Spleen (tissue), 11 donors: ENCODE data around the gene JRKL. TPM values are rescaled to one million over a fixed set of nuclear protein-coding genes. Genes with fewer than 3 reads are reported as not detected.
"Not testable (repeated sequence)": the region's sequence is repeated elsewhere in the genome, so short reads cannot be mapped to it uniquely, and the experiment has no call there.

Experiments used
- DNase-seq: peaks from one replicate; pipeline ENCODE4 v3.0.0-alpha.2; 2020
- H3K27ac ChIP-seq, 8 donors: fragments of 200-600 bp; sonication (generic) in 7 of 8; 1 replicate in 4 of 8; 2 replicates in 4 of 8; pipeline versions ENCODE4 v1.5.0 to v1.8.0; 2016 to 2021; ENCODE audit warnings: inconsistent platforms in 4 of 8, mild to moderate bottlenecking in 4 of 8, moderate library complexity in 1 of 8
- H3K27me3 ChIP-seq, 7 donors: fragments of 200-600 bp; sonication (generic) in 6 of 7; replicated peaks in 1 of 7; 1 replicate in 4 of 7; 2 replicates in 3 of 7; pipeline versions ENCODE4 v1.5.0 to v1.8.0; 2016 to 2021; ENCODE audit warnings: inconsistent platforms in 3 of 7, mild to moderate bottlenecking in 1 of 7
- H3K36me3 ChIP-seq, 6 donors: fragments of 200-600 bp; sonication (generic) in 5 of 6; 1 replicate in 4 of 6; 2 replicates in 2 of 6; pipeline versions ENCODE4 v1.5.0 to v1.8.0; 2016 to 2021; ENCODE audit warnings: inconsistent platforms in 2 of 6
- H3K4me1 ChIP-seq, 6 donors: fragments of 200-600 bp; sonication (generic) in 5 of 6; 1 replicate in 3 of 6; 2 replicates in 3 of 6; pipeline versions ENCODE4 v1.5.0 to v1.8.0; 2016 to 2021; ENCODE audit warnings: inconsistent platforms in 3 of 6
- H3K4me3 ChIP-seq, 8 donors: fragments of 200-600 bp; sonication (generic) in 7 of 8; 1 replicate in 4 of 8; 2 replicates in 4 of 8; pipeline versions ENCODE4 v1.5.0 to v1.8.0; 2016 to 2021; ENCODE audit warnings: inconsistent platforms in 4 of 8, mild to moderate bottlenecking in 4 of 8, moderate library complexity in 2 of 8
- H3K9me3 ChIP-seq, 8 donors: fragments of 200-600 bp; sonication (generic) in 7 of 8; 1 replicate in 4 of 8; 2 replicates in 4 of 8; pipeline versions ENCODE4 v1.5.0 to v1.8.0; 2016 to 2021; ENCODE audit warnings: inconsistent platforms in 4 of 8
- POLR2A ChIP-seq, 3 donors: fragments of 450-650 bp; IDR thresholded peaks; one replicate each; pipeline ENCODE4 v1.5.1; 2017; ENCODE audit warnings: antibody characterized with exemption in 3 of 3, mild to moderate bottlenecking in 1 of 3
- POLR2AphosphoS5 ChIP-seq, 3 donors: sonication (generic); formaldehyde crosslinking; IDR thresholded peaks; one replicate each; pipeline ENCODE4 v1.5.1; 2017; ENCODE audit warnings: antibody characterized with exemption in 3 of 3
- WGBS, 5 donors: extraction: QIAGEN DNeasy Blood & Tissue Kit in 3 of 5; methylation state at CpG; one replicate each; pipeline versions ENCODE4 v1.1.5 to v1.1.7; 2013 to 2018; 5-methylcytosine and 5-hydroxymethylcytosine counted together
- intact Hi-C: fragments of 100-400 bp; cut with DNase I; formaldehyde crosslinking; loops from one replicate; pipeline ENCODE4 v1.15.0; 2023; ENCODE audit warnings: low total_unique reads
- polyA plus RNA-seq, 3 donors: library from polyadenylated mRNA; stranded (reverse); fragments of 200-250 nt; gene quantifications; one replicate each; pipeline ENCODE4 v1.2.1, GENCODE V29; 2013
- total RNA-seq, 7 donors: library from RNA; depleted of rRNA in 3 of 7; stranded (reverse); fragments of >200 nt in 3 of 7; fragmentation: NEBNext Ultra II Directional in 4 of 7; extraction: Animal tissue kit (Norgen Biotek cat#: 25700) in 4 of 7; gene quantifications; one replicate each; pipeline versions ENCODE4 v1.1.0 to v1.2.1, GENCODE V29; 2016 to 2021
- TF ChIP-seq, protein P1 (sequence below), 11 experiments: fragments of 200-600 bp in 7 of 11; fragments of 450-650 bp in 4 of 11; sonication (generic) in 4 of 11; IDR thresholded peaks in 8 of 11; conservative IDR thresholded peaks in 3 of 11; 1 replicate in 7 of 11; 2 replicates in 4 of 11; pipeline versions ENCODE4 v1.4.0 to v1.8.0; 2016 to 2021; ENCODE audit warnings: antibody characterized with exemption in 11 of 11, inconsistent platforms in 4 of 11, mild to moderate bottlenecking in 1 of 11
- donor health status: healthy with polysubstance abuse.
- donor health status: DM: no; HTN: no; CAD: no; lungs with moderate emphysema.
- donor health status: DM: no; HTN: no; CAD: no.
- donor health status: Bipolar disorder and iron deficiency.
- donor health status: healthy.
- donor health status: DM: no; HTN: no; CAD: no.
- donor health status: DM: yes; HTN: yes; CAD: no.

The JRKL gene
- total and polyA plus RNA-seq, 10 donors, result 4.3 to 11.5 (median 8.1) TPM

DNA sequence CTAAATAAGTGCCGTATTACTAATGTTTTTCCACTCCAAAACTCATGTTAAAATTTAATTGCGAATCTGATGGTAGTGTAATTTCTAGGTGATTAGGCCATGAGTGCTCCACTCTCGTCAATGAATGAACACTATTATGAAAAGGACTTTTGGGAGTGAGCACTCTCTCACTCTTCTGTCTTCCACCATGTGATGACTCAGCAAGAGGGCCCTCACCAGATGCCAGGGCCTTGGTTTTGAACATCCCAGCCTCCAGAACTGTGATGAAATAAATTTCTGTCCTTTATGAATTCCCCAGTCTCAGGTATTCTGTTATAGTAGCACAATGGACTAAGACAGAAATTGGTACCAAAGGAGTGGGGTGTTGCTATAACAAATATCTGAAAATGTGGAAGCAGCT is 8.1 kb downstream of the JRKL start:
- H3K36me3 ChIP-seq, result no peaks in the 10 kb centered on the region
- no peak overlapping the region for H3K4me3 ChIP-seq
- no peak for DNase-seq
- no peaks in the 10 kb centered on the region for H3K27me3 ChIP-seq
- TF ChIP-seq POLR2A (IDR thresholded peaks at IDR 0.05) (no peak), POLR2AphosphoS5 (IDR thresholded peaks at IDR 0.05) (no peak)
- TF ChIP-seq, protein P1, sequence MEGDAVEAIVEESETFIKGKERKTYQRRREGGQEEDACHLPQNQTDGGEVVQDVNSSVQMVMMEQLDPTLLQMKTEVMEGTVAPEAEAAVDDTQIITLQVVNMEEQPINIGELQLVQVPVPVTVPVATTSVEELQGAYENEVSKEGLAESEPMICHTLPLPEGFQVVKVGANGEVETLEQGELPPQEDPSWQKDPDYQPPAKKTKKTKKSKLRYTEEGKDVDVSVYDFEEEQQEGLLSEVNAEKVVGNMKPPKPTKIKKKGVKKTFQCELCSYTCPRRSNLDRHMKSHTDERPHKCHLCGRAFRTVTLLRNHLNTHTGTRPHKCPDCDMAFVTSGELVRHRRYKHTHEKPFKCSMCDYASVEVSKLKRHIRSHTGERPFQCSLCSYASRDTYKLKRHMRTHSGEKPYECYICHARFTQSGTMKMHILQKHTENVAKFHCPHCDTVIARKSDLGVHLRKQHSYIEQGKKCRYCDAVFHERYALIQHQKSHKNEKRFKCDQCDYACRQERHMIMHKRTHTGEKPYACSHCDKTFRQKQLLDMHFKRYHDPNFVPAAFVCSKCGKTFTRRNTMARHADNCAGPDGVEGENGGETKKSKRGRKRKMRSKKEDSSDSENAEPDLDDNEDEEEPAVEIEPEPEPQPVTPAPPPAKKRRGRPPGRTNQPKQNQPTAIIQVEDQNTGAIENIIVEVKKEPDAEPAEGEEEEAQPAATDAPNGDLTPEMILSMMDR (IDR thresholded peaks at IDR 0.05 in 8 of 11, conservative IDR thresholded peaks at IDR 0.05 in 3 of 11), result no peak
- H3K4me1 ChIP-seq, result peaks cover 0 to 12% (median 2%) of the 10 kb centered on the region in 6 donors
- H3K9me3 ChIP-seq, result peaks cover 0 to 3% (median 0%) of the 10 kb centered on the region in 8 donors
- intact Hi-C loops, result no loop called here
- 88 to 96% (median 93%) methylated on average over 3 of the region's 3 CpGs for WGBS, 5 donors
- H3K27ac ChIP-seq, result no peak overlapping the region

DNA sequence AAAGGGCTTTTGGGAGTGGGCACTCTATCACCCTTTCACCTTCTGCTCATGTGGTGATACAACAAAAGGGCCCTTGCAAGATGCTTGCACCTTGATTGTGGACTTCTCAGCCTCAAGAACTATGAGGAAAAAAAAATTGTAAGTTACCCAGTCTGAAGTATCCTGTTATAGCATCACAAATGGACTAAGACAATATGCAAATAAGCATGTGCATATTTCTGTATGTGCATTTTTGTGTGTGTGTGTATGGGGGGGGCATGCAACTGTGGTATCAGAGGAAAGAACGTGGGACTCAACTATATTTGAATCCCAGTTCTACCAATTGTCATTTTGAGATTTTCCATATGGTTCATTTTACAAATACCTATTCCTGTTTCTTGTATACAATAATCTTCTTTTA is 10.9 kb downstream of the JRKL start:
- Histone ChIP-seq H3K4me3 (no peak overlapping the region), H3K36me3 (no peaks in the 10 kb centered on the region), H3K27me3 (no peaks in the 10 kb centered on the region), H3K4me1 (no peaks in the 10 kb centered on the region), H3K9me3 (peaks cover 0 to 3% (median 0%) of the 10 kb centered on the region in 8 donors), H3K27ac (no peak overlapping the region)
- TF ChIP-seq POLR2A (IDR thresholded peaks at IDR 0.05) (no peak), POLR2AphosphoS5 (IDR thresholded peaks at IDR 0.05) (no peak)
- TF ChIP-seq, protein P1 (IDR thresholded peaks at IDR 0.05 in 8 of 11, conservative IDR thresholded peaks at IDR 0.05 in 3 of 11), result no peak
- no peak for DNase-seq
- intact Hi-C loops, result no loop called here
- WGBS, 5 donors, result 73 to 90% (median 84%) methylated on average over 1 of the region's 1 CpG

DNA sequence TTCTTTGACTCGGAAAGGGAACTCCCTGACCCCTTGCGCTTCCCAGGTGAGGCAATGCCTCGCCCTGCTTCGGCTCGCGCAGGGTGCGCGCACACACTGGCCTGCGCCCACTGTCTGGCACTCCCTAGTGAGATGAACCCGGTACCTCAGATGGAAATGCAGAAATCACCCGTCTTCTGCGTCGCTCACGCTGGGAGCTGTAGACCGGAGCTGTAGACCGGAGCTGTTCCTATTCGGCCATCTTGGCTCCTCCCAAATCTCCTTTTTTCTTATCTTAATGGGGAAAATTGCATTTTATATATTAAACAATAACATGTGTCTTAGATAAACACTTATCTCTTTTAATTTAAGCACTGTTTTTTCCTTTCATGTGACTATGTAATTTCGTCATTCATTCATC is 21.6 kb downstream of the JRKL start:
- WGBS, 5 donors, result 78 to 91% (median 86%) methylated on average over 17 to 18 of the region's 18 CpGs
- H3K4me1 ChIP-seq, intact Hi-C loops, H3K36me3 ChIP-seq, H3K27ac ChIP-seq, H3K9me3 ChIP-seq, DNase-seq: not testable (repeated sequence)
- Histone ChIP-seq H3K4me3 (peak overlapping the region in 2 of 8 donors; percentile 15 to 55), H3K27me3 (peaks cover 0 to 14% (median 0%) of the 10 kb centered on the region in 7 donors)

DNA sequence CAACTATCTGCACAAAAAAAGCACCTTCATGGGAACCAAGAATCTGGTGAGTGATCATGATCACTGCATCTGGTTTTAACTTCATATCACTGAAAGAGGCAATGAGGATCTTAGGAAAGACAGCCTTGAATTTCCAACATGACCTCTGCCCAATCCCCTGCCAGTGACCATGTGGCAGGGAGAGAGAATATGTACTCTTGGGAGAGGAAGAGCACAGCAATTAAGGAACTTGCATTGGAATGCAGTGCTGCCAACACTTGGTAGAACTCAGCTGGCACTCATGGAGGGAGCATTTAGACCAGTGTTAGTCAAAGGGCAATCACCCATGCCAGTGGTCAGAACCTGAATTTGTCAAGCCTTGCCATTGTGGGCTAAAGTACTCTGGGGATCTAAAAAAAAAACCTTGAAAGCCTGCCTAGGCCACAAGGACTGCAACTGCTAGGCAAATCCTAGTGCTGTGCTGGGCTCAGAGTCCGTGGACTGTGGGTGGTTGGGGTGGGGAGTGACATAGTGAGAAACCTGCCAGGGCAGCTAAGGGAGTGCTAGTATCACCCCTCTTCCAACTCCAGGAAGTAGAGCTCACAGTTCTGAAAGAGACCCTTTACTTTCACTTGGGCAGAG is 23.1 kb downstream of the JRKL start:
- intact Hi-C loops, result no loop called here
- H3K27me3 ChIP-seq, result peaks cover 0 to 14% (median 0%) of the 10 kb centered on the region in 7 donors
- 69 to 100% (median 79%) methylated on average over 1 of the region's 1 CpG for WGBS, 5 donors
- no peak overlapping the region for H3K4me3 ChIP-seq
- DNase-seq, result no peak
- no peak overlapping the region for H3K27ac ChIP-seq
- H3K36me3 ChIP-seq, result no peaks in the 10 kb centered on the region
- H3K4me1 ChIP-seq, result no peaks in the 10 kb centered on the region
- H3K9me3 ChIP-seq, result no peaks in the 10 kb centered on the region
- TF ChIP-seq POLR2A (IDR thresholded peaks at IDR 0.05), result no peak
- TF ChIP-seq, protein P1 (IDR thresholded peaks at IDR 0.05 in 8 of 11, conservative IDR thresholded peaks at IDR 0.05 in 3 of 11), result no peak
- no peak for TF ChIP-seq POLR2AphosphoS5 (IDR thresholded peaks at IDR 0.05)
